SK-N-SH treated with all-trans-retinoic acid at 6 μM for 48 hours (cell line): ENCODE data around the gene CAMSAP2.

ENCODE experiments used
- ATAC-seq: fragments of 200-7000 bp; cut with Tn5 transposase; 3 replicates; pipeline ENCODE4 v1.9.1; 2020; ENCODE audit warnings: mild to moderate bottlenecking, moderate library complexity
- ARNTL ChIP-seq: fragments of 450-650 bp; formaldehyde crosslinking; IDR thresholded peaks from 2 replicates; pipeline ENCODE4 v1.5.0; 2020; ENCODE audit warnings: low read depth, mild to moderate bottlenecking, moderate library complexity, borderline replicate concordance
- BACH2 ChIP-seq: fragments of 250-450 bp; sonication (Bioruptor Pico); IDR thresholded peaks from 2 replicates; pipeline ENCODE4 v1.9.0; 2021; ENCODE audit warnings: mild to moderate bottlenecking, borderline replicate concordance
- CREB5 ChIP-seq: fragments of 250-450 bp; sonication (Bioruptor Pico); IDR thresholded peaks from 2 replicates; pipeline ENCODE4 v1.5.1; 2020; ENCODE audit warnings: low read depth, mild to moderate bottlenecking, moderate library complexity
- CSDC2 ChIP-seq: fragments of 250-450 bp; sonication (Bioruptor Pico); IDR thresholded peaks from 2 replicates; pipeline ENCODE4 v1.5.0; 2020; ENCODE audit warnings: mild to moderate bottlenecking, moderate library complexity
- CSRNP3 ChIP-seq: fragments of 250-450 bp; sonication (Bioruptor Pico); IDR thresholded peaks from 2 replicates; pipeline ENCODE4 v1.5.1; 2021; ENCODE audit warnings: mild to moderate bottlenecking, moderate library complexity
- GLIS3 ChIP-seq: fragments of 250-450 bp; sonication (Bioruptor Pico); IDR thresholded peaks from 2 replicates; pipeline ENCODE4 v1.5.0; 2020; ENCODE audit warnings: mild to moderate bottlenecking, moderate library complexity
- ISL1 ChIP-seq: fragments of 250-450 bp; sonication (Bioruptor Pico); IDR thresholded peaks from 2 replicates; pipeline ENCODE4 v2.1.2; 2022; ENCODE audit warnings: mild to moderate bottlenecking, moderate library complexity
- PATZ1 ChIP-seq: fragments of 250-450 bp; sonication (Bioruptor Pico); IDR thresholded peaks from 2 replicates; pipeline ENCODE4 v1.8.0; 2020; ENCODE audit warnings: mild to moderate bottlenecking, moderate library complexity, borderline replicate concordance
- PPARA ChIP-seq: fragments of 250-450 bp; sonication (Bioruptor Pico); IDR thresholded peaks from 2 replicates; pipeline ENCODE4 v1.5.0; 2020; ENCODE audit warnings: mild to moderate bottlenecking, borderline replicate concordance
- RARB ChIP-seq: fragments of 250-450 bp; sonication (Bioruptor Pico); IDR thresholded peaks from 2 replicates; pipeline ENCODE4 v1.8.0; 2021; ENCODE audit warnings: mild to moderate bottlenecking, moderate library complexity
- TCF4 ChIP-seq: fragments of 250-450 bp; sonication (Bioruptor Pico); IDR thresholded peaks from 2 replicates; pipeline ENCODE4 v1.8.0; 2021; ENCODE audit warnings: mild to moderate bottlenecking, moderate library complexity, borderline replicate concordance
- TOX ChIP-seq: fragments of 250-450 bp; sonication (Bioruptor Pico); IDR thresholded peaks from 2 replicates; pipeline ENCODE4 v1.8.0; 2021; ENCODE audit warnings: mild to moderate bottlenecking, moderate library complexity, borderline replicate concordance
- TSHZ2 ChIP-seq: fragments of 250-450 bp; sonication (Bioruptor Pico); IDR thresholded peaks from 2 replicates; pipeline ENCODE4 v1.5.0; 2020; ENCODE audit warnings: mild to moderate bottlenecking, moderate library complexity
- ZC3H10 ChIP-seq: fragments of 250-450 bp; sonication (Bioruptor Pico); IDR thresholded peaks from 2 replicates; pipeline ENCODE4 v1.5.1; 2021; ENCODE audit warnings: mild to moderate bottlenecking, moderate library complexity
- ZFP3 ChIP-seq: fragments of 250-450 bp; sonication (Bioruptor Pico); IDR thresholded peaks from 2 replicates; pipeline ENCODE4 v1.5.0; 2020; ENCODE audit warnings: mild to moderate bottlenecking, moderate library complexity
- ZFP30 ChIP-seq: fragments of 450-650 bp; formaldehyde crosslinking; IDR thresholded peaks from 2 replicates; pipeline ENCODE4 v1.5.0; 2022; ENCODE audit warnings: mild to moderate bottlenecking, moderate library complexity
- ZNF565 ChIP-seq: fragments of 450-650 bp; formaldehyde crosslinking; conservative IDR thresholded peaks from 2 replicates; pipeline ENCODE4 v1.5.0; 2020; ENCODE audit warnings: low read depth, mild to moderate bottlenecking, moderate library complexity
- ZNF70 ChIP-seq: fragments of 450-650 bp; formaldehyde crosslinking; IDR thresholded peaks from 2 replicates; pipeline ENCODE4 v1.5.0; 2020; ENCODE audit warnings: mild to moderate bottlenecking, moderate library complexity
- ZNF8 ChIP-seq: fragments of 450-650 bp; formaldehyde crosslinking; IDR thresholded peaks from 2 replicates; pipeline ENCODE4 v1.5.0; 2020; ENCODE audit warnings: mild to moderate bottlenecking, moderate library complexity
- TF ChIP-seq, protein P1 (sequence below): fragments of 250-450 bp; sonication (Bioruptor Pico); IDR thresholded peaks from 2 replicates; pipeline ENCODE4 v1.8.0; 2021; ENCODE audit warnings: low read depth, mild to moderate bottlenecking, moderate library complexity, borderline replicate concordance

Gene CAMSAP2

GRCh38 chr1:200857804-200858203 is 119.1 kb downstream of the CAMSAP2 start:
- no peak for ATAC-seq
- TF ChIP-seq ZFP30 (no peak), TOX (CRISPR knock-in tag) (no peak), BACH2 (CRISPR knock-in tag) (no peak), CSDC2 (CRISPR knock-in tag) (no peak), CREB5 (no peak), ARNTL (no peak), ZNF70 (CRISPR knock-in tag) (no peak), TCF4 (no peak), PATZ1 (CRISPR knock-in tag) (no peak), ZNF565 (CRISPR knock-in tag) (no peak), CSRNP3 (CRISPR knock-in tag) (no peak), ISL1 (no peak), ZC3H10 (CRISPR knock-in tag) (no peak)
- TF ChIP-seq, protein P1, sequence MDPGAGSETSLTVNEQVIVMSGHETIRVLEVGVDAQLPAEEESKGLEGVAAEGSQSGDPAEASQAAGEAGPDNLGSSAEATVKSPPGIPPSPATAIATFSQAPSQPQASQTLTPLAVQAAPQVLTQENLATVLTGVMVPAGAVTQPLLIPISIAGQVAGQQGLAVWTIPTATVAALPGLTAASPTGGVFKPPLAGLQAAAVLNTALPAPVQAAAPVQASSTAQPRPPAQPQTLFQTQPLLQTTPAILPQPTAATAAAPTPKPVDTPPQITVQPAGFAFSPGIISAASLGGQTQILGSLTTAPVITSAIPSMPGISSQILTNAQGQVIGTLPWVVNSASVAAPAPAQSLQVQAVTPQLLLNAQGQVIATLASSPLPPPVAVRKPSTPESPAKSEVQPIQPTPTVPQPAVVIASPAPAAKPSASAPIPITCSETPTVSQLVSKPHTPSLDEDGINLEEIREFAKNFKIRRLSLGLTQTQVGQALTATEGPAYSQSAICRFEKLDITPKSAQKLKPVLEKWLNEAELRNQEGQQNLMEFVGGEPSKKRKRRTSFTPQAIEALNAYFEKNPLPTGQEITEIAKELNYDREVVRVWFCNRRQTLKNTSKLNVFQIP (CRISPR knock-in tag), result no peak

- TF ChIP-seq ZC3H10 (CRISPR knock-in tag) (no peak), ZNF8 (CRISPR knock-in tag) (no peak)
- TF ChIP-seq, all 23 proteins: peak for 0
- no peak for ATAC-seq
Measured at GRCh38 chr1:200861937-200862647, 123.4 kb downstream of the CAMSAP2 start.

DNA sequence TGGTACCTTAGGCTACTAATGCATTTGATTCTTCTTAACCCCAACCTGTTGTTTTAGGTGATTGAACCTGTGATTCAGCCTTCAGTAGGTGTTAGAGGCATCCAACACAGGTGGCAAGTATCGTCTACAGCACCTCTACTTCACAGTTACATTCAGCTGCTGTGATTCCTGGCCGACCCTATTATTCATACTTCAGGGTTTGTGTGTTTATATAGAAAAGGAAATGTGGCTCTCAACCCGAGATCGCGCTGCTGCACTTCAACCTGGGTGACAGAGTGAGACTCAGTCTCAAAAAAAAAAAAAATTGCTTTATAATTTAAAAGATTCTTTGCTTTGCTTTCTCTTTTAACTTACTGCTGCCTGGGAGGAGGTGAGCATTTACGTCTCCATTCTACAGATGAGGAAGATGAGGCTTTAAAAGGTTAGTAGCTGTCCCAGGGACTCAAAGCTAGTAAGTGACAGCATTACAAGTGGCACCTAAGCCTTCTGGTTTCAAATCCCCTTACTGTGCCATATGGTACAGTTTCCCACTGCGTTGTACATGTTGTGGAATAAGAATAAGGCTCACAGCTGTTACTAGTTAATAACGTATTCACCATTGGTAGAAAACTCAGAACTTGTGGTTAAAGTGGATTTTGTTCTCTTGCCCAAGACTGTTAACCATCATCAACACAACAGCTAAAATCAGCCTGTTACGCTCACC is 124.2 kb downstream of the CAMSAP2 start:
- ATAC-seq, result no peak
- no peak for TF ChIP-seq ZFP3 (CRISPR knock-in tag)

- TF ChIP-seq ZFP3 (CRISPR knock-in tag) (no peak), TOX (CRISPR knock-in tag) (no peak), GLIS3 (no peak), TSHZ2 (CRISPR knock-in tag) (no peak), ARNTL (no peak), ZFP30 (no peak), PPARA (no peak), ZNF70 (CRISPR knock-in tag) (no peak), CSRNP3 (CRISPR knock-in tag) (no peak), CREB5 (no peak), TCF4 (no peak), ZNF565 (CRISPR knock-in tag) (no peak), ISL1 (no peak), RARB (no peak), BACH2 (CRISPR knock-in tag) (no peak)
- no peak for ATAC-seq
Measured at GRCh38 chr1:200866116-200866515, 127.4 kb downstream of the CAMSAP2 start.
